Hepatic stellate cell (primary cell): ENCODE measurements around the gene MASP2.
A peak's percentile ranks its signal among the peaks of the same experiment; 100 is the strongest.

ENCODE experiments used
- DNase-seq: peaks from one replicate; pipeline ENCODE4 v3.0.0; 2011; ENCODE audit warnings: low spot score

The MASP2 gene

DNA sequence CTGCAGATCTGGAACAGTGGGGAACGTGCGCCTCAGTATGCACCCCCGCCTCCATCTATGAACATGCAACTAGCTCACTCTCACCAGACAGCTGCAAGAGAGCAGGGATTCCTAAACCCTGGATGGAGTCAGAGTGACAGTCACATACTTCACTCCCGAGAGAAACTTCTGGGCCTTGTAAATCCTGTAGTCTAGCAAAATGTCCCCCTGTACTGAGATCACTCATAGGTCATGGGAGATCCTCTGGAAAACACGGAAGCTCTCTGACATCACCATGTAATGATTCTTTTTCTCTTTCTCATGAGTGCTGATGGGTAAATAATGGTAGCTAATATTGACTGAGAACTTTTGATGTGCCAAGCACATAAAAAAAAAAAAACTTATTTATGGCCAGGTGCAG, 57.9 kb downstream of the MASP2 start:
- no peak for DNase-seq

DNA sequence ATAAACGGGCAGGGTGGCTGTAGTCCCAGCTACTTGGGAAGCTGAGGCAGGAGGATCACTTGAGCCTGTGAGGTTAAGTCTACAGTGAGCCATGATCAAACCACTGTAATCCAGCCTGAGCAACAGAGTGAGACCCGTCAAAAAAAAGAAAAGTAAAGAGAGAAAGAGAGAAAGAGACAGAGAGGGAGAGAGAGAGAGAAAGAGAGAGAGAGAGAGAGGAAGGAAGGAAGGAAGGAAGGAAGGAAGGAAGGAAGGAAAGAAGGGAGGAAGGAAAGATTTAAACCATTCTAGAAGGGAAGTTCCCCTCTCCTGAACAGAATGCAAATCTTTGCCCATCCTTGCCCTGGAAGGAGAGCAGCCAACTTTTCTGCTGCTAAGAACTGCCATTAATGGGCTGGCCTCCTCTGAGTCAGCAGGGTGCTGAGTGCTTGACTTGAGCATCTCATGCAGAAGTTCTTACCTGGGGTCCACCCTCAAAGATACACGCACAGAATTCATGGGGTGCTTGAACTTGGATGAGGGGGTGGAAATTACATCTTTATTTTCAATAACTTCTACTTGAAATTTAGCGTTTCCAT, 59.1 kb downstream of the MASP2 start:
- no peak for DNase-seq

DNA sequence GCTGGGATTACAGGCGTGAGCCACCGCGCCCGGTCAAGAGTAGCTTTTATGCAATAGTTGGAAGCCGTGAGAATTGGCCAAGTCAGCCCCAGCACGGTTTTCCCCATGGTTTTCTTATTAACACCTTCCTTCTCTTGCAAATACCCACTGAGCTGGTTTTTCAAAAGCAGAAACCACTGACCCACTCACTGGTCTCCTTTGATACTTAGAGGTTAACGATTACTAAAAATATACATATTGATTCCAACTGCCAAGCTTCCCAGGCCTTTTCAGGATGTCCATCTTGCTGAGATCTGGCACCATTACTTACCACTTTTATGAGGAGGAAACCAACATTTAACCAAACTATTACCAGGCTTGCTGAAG, 60.5 kb downstream of the MASP2 start:
- DNase-seq: no peak

DNA sequence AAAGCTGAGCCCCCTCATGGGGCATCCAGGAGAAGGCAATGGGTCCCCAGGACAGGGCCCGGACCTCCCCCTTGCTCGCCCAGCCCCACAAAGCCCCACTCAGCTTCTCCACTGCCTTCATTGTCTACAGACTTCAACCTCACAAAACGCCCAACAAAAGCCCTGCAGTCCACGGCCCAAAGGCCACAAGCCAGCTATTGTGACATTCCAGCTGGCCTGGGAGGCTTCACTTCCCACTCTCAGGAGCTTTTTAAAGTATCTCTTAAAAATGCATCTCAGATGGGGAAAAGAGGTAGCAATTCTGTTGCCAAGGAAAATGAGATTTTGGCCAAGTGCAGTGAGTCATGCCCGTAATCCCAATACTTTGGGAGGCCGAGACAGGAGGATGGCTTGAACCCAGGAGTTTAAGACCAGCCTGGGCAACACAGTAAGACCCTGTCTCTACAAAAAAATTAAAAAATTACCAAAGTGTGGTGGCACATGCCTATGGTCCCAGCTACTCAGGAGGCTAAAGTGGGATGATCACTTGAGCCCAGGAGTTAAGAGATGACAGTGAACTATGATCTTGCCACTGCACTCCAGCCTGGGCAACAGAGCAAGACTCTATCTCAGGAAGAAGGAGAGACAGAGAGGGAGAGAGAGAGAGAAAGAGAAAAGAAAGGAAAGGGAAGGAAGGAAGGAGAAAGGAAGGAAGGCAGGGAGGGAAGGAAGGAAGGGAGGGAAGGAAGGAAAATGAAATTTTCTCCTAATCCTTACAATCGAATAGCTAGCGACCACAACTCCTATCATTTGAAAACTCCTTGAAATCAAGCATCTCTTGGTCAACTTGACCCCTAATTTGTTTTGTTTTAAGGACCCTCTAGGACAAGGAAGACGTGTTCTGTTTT, 66.0 kb downstream of the MASP2 start:
- no peak for DNase-seq

DNA sequence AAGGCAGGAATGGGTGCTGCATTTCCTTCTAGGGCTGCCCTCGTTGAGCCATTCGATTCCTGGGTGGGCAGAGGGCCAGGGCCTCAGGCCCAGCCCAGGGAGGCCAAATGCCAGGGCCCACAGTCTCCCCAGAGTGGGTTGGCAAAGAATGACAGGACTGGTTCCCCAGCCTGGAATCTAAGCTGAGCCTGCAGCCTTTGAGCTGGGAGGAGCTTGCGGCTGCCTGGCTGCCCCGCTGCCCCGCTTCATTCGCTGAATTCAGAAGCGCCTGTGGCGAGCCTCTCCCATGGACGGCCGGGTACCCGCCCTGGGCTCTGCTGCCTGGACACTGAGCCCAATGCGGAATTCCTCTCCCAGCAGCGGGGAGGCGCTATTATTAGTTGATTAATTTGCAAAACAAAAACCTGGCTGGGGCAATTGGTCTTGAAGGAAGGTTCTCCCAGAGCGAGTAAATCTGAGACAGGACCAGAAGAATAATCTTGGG, 66.9 kb downstream of the MASP2 start:
- DNase-seq: peak; percentile 66

DNA sequence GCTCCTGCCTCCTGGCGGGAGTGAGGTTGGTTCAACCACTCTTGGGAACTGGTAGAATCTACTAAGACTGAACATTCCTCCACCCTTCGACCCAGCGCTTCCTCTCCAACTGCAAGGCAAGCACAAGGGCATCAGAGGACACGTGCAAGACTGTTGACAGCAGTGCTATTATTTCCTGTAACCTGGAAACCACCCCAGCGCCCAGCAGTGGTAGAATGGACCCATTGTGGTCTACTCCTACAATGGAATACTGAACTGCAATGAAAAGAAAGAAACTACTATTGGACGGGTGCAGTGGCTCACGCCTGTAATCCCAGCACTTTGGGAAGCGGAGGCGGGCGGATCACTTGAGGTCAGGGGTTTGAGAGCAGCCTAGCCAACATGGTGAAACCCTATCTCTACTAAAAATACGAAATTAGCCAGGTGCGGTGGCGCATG, 67.5 kb downstream of the MASP2 start:
- DNase-seq: no peak

DNA sequence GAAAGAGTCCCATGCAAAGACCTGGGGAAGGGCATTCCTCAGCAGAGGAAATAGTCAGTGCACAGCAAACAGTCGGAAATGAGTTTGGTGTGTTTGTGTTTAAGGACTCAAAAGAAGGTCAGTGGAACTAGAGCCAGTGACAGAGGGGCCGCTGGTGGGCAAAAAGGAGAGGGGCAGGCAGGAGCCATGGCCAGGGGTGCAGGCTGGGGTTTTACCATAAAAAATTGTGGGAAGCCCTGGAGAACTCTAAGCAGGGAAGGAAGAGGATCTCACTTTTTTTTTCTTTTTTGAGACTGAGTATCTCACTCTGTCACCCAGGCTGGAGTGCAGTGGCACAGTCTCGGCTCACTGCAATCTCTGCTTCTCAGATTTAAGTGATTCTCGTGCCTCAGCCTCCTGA, 68.3 kb downstream of the MASP2 start:
- no peak for DNase-seq
